GM18520 (cell line): ENCODE measurements around the gene LRIG1.

Source experiments
- ATAC-seq: cut with Tn5 transposase; IDR thresholded peaks from one replicate; pipeline ENCODE4 v1.9.1; 2021; ENCODE audit not compliant: unreplicated experiment

The LRIG1 gene

GRCh38 chr3:66473181-66473580 lies 27.6 kb downstream of the LRIG1 start:
- ATAC-seq, result no peak

DNA sequence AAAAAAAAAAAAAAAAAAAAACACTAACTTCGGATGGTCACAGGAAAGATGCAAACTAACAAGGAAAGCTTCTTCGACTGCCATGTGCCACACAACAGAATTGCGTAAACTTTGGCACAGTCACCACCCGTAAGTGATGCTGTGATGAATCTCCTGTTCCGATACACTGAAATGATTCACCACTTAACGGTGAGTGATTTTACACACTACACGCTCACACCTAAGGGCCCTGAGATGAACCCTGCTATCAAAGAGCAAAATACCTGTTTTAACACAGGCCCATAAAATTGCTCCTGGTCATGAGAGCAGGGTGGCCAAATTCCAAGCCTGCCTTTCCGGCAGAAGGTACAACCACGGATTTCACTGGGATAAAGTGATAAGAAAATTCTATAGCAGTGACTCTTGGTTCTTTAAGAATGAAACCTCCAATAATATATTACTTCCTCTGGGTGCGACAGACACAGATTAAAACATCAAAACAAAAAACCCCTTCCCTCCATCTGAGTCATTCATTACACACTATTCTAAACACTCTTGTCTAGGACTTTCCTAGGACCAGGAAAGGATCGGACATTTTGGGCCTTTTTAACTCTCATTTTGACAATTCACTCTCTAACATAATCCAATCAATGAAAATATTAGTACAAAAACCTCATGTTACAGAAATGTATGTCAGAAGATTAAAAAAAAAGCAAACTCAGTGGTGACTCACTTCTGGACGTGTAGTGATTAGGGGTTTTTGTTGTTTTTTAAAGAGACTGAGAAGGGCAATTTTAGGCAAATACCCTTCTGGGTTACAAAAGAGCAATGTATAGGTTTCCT lies 28.3 kb downstream of the LRIG1 start:
- peak; percentile 66 for ATAC-seq

- ATAC-seq, result no peak
These were observed 29.7 kb downstream of the LRIG1 start for GRCh38 chr3:66470956-66471686.

- no peak for ATAC-seq
These were observed 30.5 kb downstream of the LRIG1 start for GRCh38 chr3:66470285-66470684.

GRCh38 chr3:66469220-66469640 lies 31.6 kb downstream of the LRIG1 start:
- peak; percentile 45 for ATAC-seq

GRCh38 chr3:66467996-66468735 lies 32.7 kb downstream of the LRIG1 start:
- no peak for ATAC-seq

GRCh38 chr3:66466606-66467270 lies 34.1 kb downstream of the LRIG1 start:
- no peak for ATAC-seq

DNA sequence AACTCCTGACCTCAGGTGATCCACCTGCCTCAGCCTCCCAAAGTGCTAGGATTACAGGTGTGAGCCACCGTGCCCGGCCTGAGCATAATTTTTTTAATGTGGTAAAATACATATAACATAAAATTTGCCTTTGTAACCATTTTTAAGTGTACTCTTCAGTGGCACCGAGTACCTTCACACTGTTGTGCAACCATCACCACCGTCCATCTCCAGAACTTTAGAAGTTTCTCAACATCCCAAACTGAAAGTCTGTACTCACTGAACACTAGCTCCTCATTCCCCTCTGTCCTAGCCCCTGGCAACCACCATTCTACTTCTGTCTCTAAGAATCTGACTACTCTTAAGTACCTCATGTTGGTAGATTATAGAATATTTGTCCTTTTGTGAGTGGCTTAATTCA lies 35.2 kb downstream of the LRIG1 start:
- ATAC-seq, result no peak

DNA sequence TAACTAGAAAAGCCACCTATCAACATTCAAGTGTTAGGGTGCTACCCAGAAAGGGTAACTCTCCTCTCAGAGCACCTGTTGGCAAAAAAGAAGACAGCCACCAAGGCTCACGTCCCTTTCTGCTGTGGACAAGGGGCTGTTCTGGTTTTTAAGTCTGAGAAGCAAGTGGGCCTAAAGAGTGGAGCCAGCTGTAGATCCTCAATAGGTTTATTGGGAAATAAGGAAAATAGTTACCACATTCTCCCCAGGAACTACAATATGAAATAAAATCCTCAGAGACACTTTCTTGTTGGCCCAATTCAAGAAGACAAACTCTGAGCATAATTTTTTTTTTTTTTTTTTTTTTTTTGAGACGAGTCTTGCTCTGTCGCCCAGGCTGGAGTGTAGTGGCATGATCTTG lies 35.8 kb downstream of the LRIG1 start:
- no peak for ATAC-seq

DNA sequence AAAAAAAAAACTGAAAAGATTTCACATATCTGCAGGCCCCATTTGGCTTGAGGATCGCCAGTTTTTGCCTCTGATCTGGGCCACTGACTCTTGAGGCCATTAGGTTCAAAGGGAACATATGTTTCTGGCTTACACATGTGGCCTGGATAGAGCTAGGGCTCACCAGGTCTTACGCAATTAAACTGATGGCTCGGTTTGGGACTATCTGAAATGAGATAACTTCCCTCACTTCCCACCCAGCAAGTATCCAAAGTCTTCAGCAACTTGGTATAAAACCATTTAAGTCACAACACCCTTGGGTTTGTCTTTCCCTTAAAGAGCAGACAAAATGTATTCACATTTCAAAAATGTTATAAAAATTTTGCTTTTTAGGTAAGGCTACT lies 36.3 kb downstream of the LRIG1 start:
- ATAC-seq, result no peak

- ATAC-seq, result no peak
These were observed 36.9 kb downstream of the LRIG1 start for GRCh38 chr3:66463730-66464511.

DNA sequence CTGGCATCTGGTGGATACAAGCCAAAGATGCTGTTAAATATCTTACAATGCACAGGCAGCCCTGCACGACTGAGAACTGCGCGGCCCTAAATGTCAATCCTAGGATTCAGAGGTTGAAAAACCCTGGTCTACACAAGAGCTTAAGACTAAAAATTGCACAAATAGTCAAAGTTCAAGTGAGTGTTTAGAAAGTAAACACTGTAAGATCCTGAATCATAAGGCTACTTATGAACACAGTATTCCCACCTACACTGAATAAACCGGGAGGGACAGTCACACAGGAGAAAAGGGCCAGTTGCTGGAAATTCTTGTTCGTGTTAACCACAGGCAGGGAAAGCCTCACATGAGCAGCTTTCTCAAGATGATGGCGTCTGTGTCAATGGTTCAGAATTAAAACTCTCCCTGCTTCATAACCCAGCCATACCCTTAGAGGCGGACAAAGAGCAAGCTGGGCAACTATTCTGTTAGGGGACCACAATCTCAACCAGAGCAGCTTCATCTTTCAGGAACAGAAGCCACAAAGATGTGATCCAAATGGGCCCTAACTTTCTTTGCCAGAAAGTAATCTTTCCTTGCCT lies 37.7 kb downstream of the LRIG1 start:
- no peak for ATAC-seq

DNA sequence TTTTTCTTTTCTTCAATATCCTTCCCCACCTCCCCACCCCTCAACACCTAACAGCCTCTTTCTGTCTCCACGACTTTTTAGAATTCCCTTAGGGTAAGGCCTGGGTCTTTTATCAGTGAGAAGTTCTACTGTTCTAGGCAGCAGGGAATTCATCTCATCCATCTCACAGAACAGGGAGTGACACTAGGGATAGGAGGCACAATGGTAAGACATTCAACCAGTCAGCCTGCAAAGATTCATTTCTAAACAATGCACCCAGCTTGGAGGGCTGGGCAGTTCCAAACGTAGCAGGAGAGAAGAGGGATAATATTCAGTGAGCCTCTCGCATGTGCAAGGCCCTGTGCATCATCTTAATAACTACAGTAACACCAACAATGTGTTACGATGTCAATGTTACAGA lies 43.6 kb downstream of the LRIG1 start:
- no peak for ATAC-seq

DNA sequence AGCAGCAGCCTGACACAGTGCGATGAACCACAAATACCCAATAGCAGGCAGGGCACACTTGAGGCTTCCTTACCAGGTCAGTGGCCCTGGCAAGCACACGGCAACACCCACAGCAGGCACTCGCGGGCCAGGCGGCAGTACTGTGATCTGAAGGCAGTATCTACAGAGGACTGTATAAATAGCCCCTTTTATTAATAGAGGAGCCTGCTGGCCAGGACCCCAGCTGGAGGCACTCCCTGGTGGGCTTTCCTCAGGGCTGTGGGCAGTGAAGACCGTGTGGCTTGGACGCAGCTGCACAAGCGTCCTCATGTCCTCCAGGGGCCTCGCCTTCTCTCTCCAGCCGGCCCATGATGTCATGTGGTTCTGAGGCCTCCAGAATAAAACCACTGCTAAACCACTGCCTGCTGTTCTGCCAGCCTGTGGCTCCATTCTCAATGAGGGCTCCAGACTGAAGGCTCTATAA lies 44.1 kb downstream of the LRIG1 start:
- no peak for ATAC-seq

GRCh38 chr3:66454464-66454859 lies 46.4 kb downstream of the LRIG1 start:
- ATAC-seq, result no peak

GRCh38 chr3:66453651-66454463 lies 47.0 kb downstream of the LRIG1 start:
- no peak for ATAC-seq

DNA sequence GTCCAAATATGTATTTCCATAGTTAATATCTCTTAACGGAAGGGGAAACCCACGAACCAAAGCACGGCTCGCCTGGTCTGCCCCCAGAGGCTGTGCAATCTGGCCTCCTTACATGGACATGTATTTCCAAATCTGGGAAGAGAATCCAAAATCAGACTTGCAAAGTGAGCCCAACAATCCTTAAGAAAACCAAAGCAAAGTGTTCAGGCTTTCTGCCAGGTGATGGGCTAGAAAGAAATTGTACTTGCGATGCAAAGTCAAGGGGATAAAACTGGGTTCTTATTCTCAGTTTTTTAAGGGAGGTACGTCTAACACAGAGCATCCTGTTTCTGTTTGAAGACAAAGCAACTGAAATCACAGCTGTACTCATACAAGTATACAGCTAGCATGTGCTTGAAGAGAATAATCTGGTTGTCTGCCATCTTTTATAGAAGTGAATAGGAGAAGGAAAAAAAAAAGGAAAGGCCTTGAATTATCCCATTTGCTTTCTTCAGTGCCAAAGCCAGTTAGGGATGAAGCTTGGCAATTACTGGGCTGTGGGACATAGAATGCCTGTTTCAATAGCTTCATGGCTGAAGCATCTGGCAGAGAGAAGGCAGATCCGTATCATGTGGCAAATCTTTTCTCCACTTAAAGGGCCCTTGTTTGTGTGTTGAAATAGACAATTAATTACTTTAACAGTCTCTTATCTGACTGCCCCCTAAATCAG lies 48.4 kb downstream of the LRIG1 start:
- ATAC-seq, result no peak

DNA sequence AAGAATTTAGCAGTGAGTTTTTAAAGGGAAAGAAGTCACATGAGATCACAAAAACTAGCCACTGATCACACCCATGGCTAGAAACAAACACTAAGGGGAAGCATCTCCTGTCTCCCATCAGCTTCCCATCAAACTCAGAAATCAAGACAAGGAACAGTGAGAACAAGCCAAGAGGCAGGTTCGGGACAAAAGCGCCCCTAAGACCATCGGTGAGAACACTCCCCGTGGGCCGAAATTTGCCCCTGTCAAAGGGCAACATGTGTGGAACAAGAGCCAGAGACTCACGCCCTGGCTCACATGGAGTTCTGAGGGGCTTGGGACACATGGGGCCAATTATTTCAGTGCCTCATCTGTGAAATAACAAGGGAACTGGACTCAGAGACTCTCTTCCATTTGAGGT lies 49.1 kb downstream of the LRIG1 start:
- no peak for ATAC-seq
